IPS-20b (cell line): ENCODE results near the gene SHC2.
"Not testable (repeated sequence)": the region's sequence is repeated elsewhere in the genome, so short reads cannot be mapped to it uniquely, and the experiment has no call there.

Source experiments
- H3K27ac ChIP-seq: one replicate; pipeline ENCODE4 v1.5.1; 2013; ENCODE audit warnings: low read length
- H3K27me3 ChIP-seq: 2 replicates; pipeline ENCODE4 v1.6.1; 2013; ENCODE audit warnings: mild to moderate bottlenecking, low read length, inconsistent platforms; ENCODE audit not compliant: insufficient read depth
- H3K36me3 ChIP-seq: 2 replicates; pipeline ENCODE4 v1.6.1; 2013; ENCODE audit warnings: low read depth, mild to moderate bottlenecking, inconsistent platforms, low read length, moderate library complexity; ENCODE audit not compliant: insufficient read depth
- H3K4me1 ChIP-seq: 2 replicates; pipeline ENCODE4 v1.6.1; 2013; ENCODE audit warnings: mild to moderate bottlenecking, control low read depth, inconsistent platforms, low read length, moderate library complexity; ENCODE audit not compliant: insufficient read depth
- H3K4me3 ChIP-seq: 2 replicates; pipeline ENCODE4 v1.5.1; 2013; ENCODE audit warnings: mild to moderate bottlenecking, low read length, inconsistent platforms
- H3K9ac ChIP-seq: 2 replicates; pipeline ENCODE4 v1.6.1; 2013; ENCODE audit warnings: low read depth, mild to moderate bottlenecking, inconsistent platforms, low read length, moderate library complexity
- H3K9me3 ChIP-seq: 2 replicates; pipeline ENCODE4 v1.6.1; 2013; ENCODE audit warnings: mild to moderate bottlenecking, low read depth, low read length, inconsistent platforms; ENCODE audit not compliant: insufficient read depth

The SHC2 gene

DNA sequence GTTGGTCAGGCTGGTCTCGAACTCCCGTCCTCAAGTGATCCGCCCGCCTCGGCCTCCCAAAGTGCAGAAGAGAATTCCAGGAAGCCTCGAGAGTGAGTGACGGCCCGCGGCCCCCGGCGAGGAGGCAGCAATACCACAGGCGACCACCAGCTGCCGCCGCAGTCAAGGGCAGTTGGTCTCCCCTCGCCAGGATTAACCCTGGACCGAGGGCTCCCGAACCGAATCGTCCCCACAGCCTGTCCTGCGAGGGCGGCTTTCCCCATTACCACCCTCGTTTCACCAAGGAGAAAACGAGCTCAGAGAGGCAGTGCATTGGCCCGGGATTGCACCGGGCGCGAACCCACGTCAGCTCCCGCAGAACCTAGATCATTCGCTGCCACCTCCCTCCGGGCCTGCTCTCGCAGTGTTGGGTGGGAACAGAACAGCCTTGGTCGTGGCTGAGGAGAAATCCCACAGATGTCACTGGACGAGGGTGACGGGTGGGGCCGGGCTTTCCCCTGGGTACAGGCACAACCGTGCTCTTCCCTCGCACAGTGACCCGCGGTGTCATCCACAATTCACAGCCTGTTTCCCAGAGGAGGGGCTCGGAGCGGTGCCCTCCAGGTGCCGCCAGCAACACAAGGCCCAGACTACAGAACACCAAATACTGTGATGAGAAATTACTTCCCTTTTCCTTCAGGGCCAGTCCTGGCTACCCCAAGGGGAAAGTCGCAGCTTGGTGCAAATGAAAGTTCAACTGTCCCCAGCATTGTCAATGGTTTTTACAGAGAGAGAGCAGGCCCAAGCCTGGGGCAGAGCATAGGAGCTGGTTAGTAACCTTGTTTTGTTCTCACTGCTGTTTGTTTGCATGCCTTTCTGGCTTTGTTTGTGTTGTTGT lies 76.7 kb downstream of the SHC2 start:
- H3K9me3 ChIP-seq: no peaks in the 10 kb centered on the region

DNA sequence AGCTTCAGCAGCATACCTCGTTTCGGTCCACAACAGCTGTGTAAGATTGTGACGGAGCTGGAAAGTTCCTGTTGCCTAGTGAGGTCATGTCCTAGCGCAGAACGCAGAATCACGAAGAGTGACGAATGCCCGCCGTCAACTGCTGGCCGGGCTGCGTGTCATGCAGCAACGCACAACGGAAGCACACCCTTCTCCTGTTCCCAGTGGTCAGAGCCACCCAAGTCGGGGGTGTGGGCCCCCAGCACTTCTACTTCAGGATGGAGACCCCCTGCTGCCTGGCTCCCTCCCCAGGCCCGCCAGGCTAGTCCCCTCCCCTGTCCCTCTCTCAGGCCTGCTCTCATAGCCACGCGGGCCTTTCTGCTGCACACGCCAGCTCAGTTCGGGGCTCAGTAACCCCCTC lies 77.8 kb downstream of the SHC2 start:
- Histone ChIP-seq H3K4me1 (no peaks in the 10 kb centered on the region), H3K9ac (no peak overlapping the region), H3K27me3 (no peaks in the 10 kb centered on the region; the same call in none of the 2 replicates), H3K36me3 (no peaks in the 10 kb centered on the region), H3K27ac (no peak overlapping the region), H3K4me3 (no peak overlapping the region), H3K9me3 (no peaks in the 10 kb centered on the region)

More for the DNA sequence above, 76.7 kb downstream of the SHC2 start:
- Histone ChIP-seq H3K27ac (no peak overlapping the region), H3K9ac (peak overlapping the region; percentile 46; the same call in 1 of the 2 replicates), H3K4me1 (no peaks in the 10 kb centered on the region), H3K27me3 (no peaks in the 10 kb centered on the region; the same call in none of the 2 replicates), H3K36me3 (no peaks in the 10 kb centered on the region), H3K4me3 (no peak overlapping the region)

DNA sequence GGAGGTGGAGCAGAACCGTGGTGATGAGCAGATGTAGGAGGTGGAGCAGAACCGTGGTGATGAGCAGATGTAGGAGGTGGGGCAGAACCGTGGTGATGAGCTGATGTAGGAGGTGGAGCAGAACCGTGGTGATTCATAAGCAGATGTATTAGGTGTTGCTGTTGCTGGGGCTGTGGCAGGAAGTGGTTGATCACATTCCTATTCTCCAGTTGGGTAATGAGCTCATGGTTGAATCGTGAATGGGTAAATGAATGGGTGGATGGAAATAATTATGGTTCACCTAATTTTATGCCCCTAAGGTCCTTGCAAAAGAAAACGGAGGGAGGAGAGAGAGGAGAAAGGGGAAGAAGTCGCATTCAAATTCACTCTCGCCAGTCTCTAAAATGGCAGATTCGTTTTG lies 78.3 kb downstream of the SHC2 start:
- H3K4me3 ChIP-seq, H3K9me3 ChIP-seq, H3K9ac ChIP-seq, H3K27ac ChIP-seq, H3K36me3 ChIP-seq, H3K27me3 ChIP-seq, H3K4me1 ChIP-seq: not testable (repeated sequence)

DNA sequence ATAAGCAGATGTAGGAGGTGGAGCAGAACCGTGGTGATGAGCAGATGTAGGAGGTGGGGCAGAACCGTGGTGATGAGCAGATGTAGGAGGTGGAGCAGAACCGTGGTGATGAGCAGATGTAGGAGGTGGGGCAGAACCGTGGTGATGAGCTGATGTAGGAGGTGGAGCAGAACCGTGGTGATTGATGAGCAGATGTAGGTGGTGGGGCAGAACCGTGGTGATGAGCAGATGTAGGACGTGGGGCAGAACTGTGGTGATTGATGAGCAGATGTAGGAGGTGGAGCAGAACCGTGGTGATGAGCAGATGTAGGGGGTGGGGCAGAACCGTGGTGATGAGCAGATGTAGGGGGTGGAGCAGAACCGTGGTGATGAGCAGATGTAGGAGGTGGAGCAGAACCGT lies 78.9 kb downstream of the SHC2 start:
- not testable (repeated sequence) for H3K36me3 ChIP-seq, H3K4me3 ChIP-seq, H3K9me3 ChIP-seq, H3K27me3 ChIP-seq, H3K9ac ChIP-seq, H3K27ac ChIP-seq, H3K4me1 ChIP-seq

DNA sequence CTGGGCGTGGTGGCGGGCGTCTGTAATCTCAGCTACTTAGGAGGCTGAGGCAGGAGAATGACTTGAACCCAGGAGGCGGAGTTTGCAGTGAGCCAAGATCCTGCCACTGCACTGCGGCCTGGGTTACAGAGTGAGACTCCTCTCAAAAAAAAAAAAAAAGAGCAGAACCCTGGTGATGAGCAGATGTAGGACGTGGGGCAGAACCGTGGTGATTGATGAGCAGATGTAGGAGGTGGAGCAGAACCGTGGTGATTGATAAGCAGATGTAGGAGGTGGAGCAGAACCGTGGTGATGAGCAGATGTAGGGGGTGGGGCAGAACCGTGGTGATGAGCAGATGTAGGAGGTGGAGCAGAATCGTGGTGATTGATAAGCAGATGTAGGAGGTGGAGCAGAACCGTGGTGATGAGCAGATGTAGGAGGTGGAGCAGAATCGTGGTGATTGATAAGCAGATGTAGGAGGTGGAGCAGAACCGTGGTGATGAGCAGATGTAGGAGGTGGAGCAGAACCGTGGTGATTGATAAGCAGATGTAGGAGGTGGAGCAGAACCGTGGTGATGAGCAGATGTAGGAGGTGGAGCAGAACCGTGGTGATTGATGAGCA lies 80.1 kb downstream of the SHC2 start:
- not testable (repeated sequence) for H3K27me3 ChIP-seq

DNA sequence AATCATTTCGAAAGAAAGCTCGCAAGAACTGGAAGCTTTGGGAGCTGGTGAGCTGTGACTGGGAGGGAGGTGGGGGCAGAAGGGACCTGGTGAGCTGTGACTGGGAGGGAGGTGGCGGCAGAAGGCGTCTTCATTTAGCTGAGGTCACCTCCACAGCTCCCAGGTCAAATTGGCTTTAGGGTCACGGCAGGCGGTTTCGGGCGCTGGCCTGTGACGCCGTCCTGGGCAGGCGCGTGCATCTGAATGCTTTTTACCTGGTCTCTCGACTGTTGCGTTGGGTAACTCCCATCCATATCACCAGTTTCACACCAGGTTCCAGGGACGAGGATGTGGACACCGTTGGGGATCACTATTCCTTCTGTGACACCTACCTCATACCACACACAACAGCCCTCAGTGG lies 81.0 kb downstream of the SHC2 start:
- no peaks in the 10 kb centered on the region; the same call in 1 of the 2 replicates for H3K27me3 ChIP-seq
- H3K36me3 ChIP-seq: no peaks in the 10 kb centered on the region
- H3K4me1 ChIP-seq: no peaks in the 10 kb centered on the region

More for the DNA sequence above, 80.1 kb downstream of the SHC2 start:
- not testable (repeated sequence) for H3K4me3 ChIP-seq, H3K36me3 ChIP-seq, H3K9ac ChIP-seq, H3K9me3 ChIP-seq, H3K4me1 ChIP-seq, H3K27ac ChIP-seq

DNA sequence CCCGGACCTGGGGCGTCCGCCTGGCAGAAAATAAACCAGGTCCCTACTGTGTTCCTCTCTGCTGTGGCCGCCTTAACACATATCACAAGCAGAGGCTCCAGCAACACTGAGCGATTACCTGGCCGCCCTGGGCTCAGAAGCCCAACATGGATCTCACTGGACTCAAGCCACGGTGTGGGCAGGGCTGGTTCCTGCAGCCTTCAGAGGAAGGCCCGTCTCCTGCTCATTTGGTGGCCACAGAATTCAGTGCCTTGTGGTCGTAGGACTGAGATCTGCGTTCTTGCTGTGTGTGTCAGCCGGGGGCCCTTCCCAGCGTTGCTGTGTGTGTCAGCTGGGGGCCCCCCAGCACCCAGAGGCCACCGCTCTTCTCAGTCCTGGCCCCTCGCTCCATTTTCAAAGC lies 82.1 kb downstream of the SHC2 start:
- Histone ChIP-seq H3K9me3 (no peaks in the 10 kb centered on the region), H3K36me3 (no peaks in the 10 kb centered on the region), H3K9ac (no peak overlapping the region), H3K27me3 (no peaks in the 10 kb centered on the region; the same call in 1 of the 2 replicates), H3K4me3 (no peak overlapping the region), H3K4me1 (no peaks in the 10 kb centered on the region), H3K27ac (no peak overlapping the region)

More for the DNA sequence above, 81.0 kb downstream of the SHC2 start:
- Histone ChIP-seq H3K9me3 (no peaks in the 10 kb centered on the region), H3K9ac (no peak overlapping the region), H3K4me3 (no peak overlapping the region), H3K27ac (no peak overlapping the region)

DNA sequence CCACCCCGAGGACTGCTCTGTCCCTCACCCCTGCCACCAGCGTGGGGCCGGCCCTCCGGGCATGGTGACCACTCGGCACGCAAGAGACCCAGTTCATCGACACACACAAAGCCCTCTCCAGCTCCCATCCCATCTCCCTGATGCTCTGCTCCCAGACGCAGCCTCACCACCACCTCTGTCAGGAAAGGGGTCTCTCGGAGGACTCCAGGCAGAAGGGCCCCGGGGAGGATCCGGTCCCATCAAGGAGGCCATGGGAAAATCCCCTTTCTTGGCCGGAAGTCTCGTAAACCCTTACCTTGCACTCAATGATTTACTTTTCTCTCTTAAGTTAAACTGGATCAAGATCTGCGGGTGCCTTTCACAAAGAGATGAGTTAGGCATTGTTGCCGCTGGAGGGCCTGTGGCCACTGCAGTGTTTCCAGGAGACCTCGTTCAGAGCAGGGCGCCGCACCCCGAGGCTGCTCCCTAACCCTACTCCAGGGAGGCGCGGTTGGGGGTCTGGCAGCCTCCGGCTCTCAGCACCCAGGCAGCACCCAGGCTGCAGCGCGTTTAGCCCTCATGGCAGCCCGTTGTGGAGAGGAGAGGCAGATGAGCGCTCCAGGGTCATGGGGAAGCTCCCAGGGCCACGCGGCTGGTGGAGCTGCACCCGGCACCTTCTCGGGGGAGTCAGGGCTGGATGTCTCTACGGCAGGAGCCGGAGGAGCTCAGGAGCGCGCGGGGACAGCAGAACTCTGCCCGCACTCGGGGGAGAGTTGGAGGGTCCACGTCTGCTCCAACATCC lies 82.8 kb downstream of the SHC2 start:
- Histone ChIP-seq H3K27me3 (no peaks in the 10 kb centered on the region; the same call in 1 of the 2 replicates), H3K4me3 (no peak overlapping the region), H3K9ac (no peak overlapping the region), H3K4me1 (no peaks in the 10 kb centered on the region), H3K9me3 (no peaks in the 10 kb centered on the region), H3K36me3 (no peaks in the 10 kb centered on the region), H3K27ac (no peak overlapping the region)

DNA sequence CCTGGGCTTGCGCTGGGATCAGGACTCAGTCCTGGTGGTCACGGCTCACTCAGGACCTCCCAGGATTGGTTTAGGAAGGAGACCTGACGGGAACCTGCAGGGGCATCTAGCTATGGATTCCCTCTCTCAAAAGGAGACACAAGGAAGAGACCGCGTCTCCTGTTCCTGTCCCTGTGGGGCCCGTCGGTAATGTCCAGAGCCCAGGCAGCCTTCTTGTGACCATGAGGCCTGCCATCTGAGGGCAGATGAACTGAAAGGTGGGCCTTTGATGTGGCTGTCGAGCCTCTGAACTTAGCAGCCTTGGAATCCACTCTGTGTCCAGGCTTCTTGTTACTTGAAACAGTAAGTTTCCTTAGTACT lies 84.7 kb downstream of the SHC2 start:
- H3K4me3 ChIP-seq: no peak overlapping the region
- no peaks in the 10 kb centered on the region for H3K4me1 ChIP-seq
- no peaks in the 10 kb centered on the region; the same call in 1 of the 2 replicates for H3K27me3 ChIP-seq
- no peaks in the 10 kb centered on the region for H3K36me3 ChIP-seq
- no peak overlapping the region for H3K9ac ChIP-seq
- H3K27ac ChIP-seq: no peak overlapping the region
- H3K9me3 ChIP-seq: no peaks in the 10 kb centered on the region

DNA sequence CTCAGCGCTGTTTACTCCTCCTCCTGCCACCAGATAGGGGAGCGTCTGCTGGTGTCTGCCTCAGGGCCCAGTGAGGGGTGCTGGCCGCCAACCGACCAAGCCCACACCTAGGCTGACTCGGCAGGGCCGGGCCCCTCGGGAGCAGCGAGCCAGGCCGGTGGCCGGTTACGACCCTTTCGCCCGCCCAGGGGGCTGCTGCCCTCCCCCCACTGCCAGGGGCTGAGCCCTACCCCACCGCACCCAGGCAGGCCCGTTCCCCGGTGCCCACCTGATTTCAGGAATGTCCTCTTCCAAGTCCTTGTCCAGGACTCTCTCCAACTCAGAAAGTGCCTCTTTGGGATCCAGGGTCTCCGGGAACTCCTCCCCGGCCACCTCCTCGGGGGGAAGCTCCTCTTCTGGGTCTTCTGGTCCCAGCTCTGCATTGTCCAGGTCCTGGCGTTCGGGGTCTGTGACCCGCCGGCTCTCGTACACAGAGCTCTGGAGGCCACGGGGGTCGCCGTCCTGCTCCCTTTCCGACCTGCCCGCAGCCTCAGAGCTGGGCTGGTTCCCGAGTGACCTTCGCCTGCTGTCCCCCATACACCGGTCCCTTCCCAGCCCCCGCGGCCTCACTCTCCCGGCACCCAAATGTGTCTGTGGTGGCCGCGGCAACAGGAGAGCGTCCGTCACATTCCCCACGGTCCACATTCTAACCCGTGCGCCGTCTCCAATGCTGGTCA lies 85.3 kb downstream of the SHC2 start:
- Histone ChIP-seq H3K36me3 (no peaks in the 10 kb centered on the region), H3K9me3 (no peaks in the 10 kb centered on the region), H3K4me1 (no peaks in the 10 kb centered on the region), H3K9ac (no peak overlapping the region), H3K4me3 (no peak overlapping the region), H3K27ac (no peak overlapping the region), H3K27me3 (no peaks in the 10 kb centered on the region; the same call in 1 of the 2 replicates)

DNA sequence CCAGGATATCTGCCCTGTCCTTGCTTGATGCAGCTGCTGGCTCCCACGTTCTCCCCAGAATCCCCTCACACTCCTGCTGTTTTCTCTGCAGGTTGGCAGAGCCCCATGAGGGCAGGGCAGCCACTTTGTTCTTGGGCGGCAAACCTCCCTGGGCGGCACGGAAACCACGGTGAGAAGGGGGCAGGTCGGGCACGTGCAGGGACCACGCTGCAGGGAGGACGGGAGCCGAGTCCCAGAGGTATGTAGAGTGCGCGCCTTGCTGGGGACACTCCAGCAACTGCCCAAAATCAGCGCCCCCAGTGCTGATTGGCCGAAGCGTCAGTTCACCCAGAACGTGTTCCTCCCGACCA lies 86.0 kb downstream of the SHC2 start:
- Histone ChIP-seq H3K27ac (no peak overlapping the region), H3K4me3 (no peak overlapping the region), H3K27me3 (no peaks in the 10 kb centered on the region; the same call in 1 of the 2 replicates), H3K36me3 (no peaks in the 10 kb centered on the region), H3K9ac (no peak overlapping the region), H3K4me1 (no peaks in the 10 kb centered on the region), H3K9me3 (no peaks in the 10 kb centered on the region)
